GM12873 (cell line): ENCODE data around the gene CHI3L1.

Source experiments
- CTCF ChIP-seq: IDR thresholded peaks from 2 replicates; pipeline ENCODE4 v1.5.1; 2012; ENCODE audit warnings: low read depth, mild to moderate bottlenecking, moderate library complexity, low read length, control low read depth; ENCODE audit not compliant: insufficient read depth; ENCODE audit errors: missing control alignments

Gene CHI3L1

GRCh38 chr1:203179667-203180005 is 6.9 kb downstream of the CHI3L1 start:
- TF ChIP-seq CTCF: no peak

- no peak for TF ChIP-seq CTCF
Measured at GRCh38 chr1:203178821-203179666, 7.5 kb downstream of the CHI3L1 start.

GRCh38 chr1:203178083-203178482 is 8.4 kb downstream of the CHI3L1 start:
- TF ChIP-seq CTCF: no peak

- no peak for TF ChIP-seq CTCF
Measured at GRCh38 chr1:203177470-203178039, 8.9 kb downstream of the CHI3L1 start.

- TF ChIP-seq CTCF: no peak
Measured at GRCh38 chr1:203177036-203177405, 9.5 kb downstream of the CHI3L1 start.

GRCh38 chr1:203176273-203177035 is 10.1 kb downstream of the CHI3L1 start:
- no peak for TF ChIP-seq CTCF

GRCh38 chr1:203175827-203176241 is 10.7 kb downstream of the CHI3L1 start:
- no peak for TF ChIP-seq CTCF
